ENCODE results near the gene SPOUT1.
"Not testable (repeated sequence)": the region's sequence is repeated elsewhere in the genome, so short reads cannot be mapped to it uniquely, and the experiment has no call there.

The SPOUT1 gene

GRCh38 chr9:128809831-128810230 lies 19.8 kb downstream of the SPOUT1 start:
- no peak for DNase-seq (ENCODE audit: low read depth in 3 of 3)

DNA sequence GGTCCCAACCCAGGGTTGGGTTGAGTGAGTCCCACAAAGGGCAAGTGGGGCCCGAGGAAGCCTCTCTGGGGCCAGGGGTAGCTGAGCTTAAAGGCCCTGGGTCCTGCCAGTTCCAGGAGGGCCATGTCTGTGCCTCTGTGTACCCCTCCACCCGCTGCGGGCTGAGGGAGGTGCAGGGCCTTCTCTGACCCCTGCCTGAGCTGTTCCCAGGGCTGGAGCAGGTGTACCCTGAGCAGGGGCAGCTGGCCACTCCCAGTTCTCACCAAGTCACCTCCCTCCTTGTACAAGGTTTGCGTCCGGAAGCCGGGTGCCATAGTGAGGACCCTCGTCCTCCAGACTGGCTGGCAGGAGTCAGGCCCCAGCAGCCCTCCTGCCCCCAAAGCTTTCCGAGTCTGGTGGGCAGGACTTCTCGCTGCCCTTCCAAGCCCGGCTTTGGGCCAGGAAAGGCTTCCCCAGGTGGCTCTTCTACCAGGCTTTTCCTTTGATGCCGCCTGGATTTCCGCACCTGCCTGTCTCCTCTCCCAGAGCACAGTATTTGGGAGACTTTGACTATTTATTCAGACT lies 20.5 kb downstream of the SPOUT1 start:
- DNase-seq (ENCODE audit: low read depth in 3 of 3) = no peak

- no peak for DNase-seq (ENCODE audit: low read depth in 3 of 3)
Observed at GRCh38 chr9:128808543-128808942, 21.1 kb downstream of the SPOUT1 start.

DNA sequence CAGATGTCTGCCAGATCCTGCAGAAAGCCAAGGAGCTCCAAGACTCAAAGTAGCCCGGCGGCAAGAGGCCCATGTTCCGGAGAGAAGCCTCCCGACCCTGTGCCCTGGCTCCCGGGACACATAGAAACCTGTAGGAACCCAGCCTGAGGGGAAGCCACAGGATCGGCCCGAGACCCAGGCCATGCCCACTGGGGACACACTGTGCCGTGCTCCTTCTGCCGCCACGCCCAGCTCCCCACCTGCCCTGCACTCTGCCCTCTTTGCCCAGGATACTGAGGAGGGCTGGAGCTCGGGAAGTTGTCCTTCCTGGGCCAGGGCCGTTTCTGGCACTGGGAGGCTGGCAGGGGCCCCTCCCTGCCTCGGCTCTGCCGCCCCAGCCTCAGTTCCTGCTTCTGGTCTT lies 21.8 kb downstream of the SPOUT1 start:
- DNase-seq (ENCODE audit: low read depth in 3 of 3) = no peak

- DNase-seq (ENCODE audit: low read depth in 3 of 3) = no peak
Observed at GRCh38 chr9:128805661-128806060, 23.9 kb downstream of the SPOUT1 start.

DNA sequence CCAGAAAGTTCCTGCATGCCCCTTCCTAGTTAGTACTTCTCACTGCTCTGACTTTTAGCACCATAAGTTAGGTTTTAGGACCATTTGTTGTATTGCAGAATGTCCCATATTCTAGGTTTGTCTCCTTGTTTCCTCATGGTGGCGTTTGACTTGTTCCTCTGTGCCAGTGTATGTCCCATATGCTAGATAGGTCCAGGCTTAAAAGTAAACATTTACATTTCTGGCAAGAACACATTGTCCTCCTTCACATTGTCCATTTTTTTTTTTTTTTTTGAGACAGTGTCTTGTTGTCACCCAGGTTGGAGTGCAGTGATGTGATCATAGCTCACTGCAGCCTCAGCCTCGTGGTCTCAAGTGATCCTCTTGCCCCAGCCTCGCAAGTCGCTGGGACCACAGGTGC lies 27.1 kb downstream of the SPOUT1 start:
- no peak for DNase-seq (ENCODE audit: low read depth in 3 of 3)

DNA sequence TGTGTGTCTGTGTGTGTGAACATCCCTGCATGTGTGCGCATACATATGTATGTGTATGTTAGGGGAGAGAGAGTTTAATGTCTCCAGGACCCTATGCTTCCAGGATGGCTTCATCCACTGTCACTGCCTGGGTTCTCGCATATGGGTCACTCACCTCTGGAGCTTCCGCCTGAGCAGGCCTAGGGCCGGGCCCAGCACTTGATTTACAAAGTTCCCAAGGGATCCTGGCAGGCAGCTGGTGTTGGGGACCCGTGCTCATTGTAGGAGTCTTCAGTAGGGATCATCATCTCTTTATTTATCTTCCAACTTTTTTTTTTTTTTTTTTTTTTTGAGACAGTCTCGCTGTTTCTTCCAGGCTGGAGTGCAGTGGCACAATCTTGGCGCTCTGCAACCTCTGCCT lies 29.5 kb downstream of the SPOUT1 start:
- no peak for DNase-seq (ENCODE audit: low read depth in 3 of 3)

DNA sequence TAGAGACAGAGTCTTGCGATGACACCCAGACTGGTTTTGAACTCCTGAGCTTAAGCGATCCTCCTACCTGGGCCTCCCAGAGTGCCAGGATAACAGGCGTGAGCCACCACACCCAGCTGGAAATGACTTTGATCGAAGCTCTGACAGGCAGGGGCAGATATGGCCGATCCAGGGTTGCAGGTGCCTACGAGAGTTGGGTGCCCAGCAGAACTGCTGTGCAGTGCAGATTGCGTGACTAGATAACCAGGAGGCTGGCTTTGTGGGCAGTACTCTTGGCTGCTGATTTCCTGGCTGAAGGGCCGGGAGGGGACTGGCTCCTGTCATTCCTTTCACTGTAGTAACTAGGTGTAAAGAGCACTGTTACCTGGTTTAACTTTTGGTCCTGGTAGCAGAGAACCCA lies 30.7 kb downstream of the SPOUT1 start:
- DNase-seq (ENCODE audit: low read depth in 3 of 3) = no peak

DNA sequence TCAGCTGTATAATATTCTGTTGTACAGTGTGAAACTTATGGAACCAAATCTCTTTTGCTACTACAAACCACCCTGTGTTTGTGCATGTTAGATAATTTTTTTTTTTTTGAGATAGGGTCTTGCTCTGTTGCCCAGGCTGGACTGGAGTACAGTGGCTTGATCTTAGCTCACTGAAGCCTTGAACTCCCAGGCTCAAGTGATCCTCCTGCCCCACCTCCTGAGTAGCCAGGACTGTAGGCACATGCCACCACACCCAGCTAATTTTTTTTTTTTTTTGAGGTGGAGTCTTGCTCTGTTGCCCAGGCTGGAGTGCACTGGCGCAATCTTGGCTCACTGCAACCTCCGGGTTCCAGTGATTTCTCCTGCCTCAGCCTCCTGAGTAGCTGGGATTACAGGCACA lies 34.6 kb downstream of the SPOUT1 start:
- not testable (repeated sequence) for DNase-seq (ENCODE audit: low read depth in 3 of 3)

GRCh38 chr9:128792978-128793686 lies 36.5 kb downstream of the SPOUT1 start:
- DNase-seq (ENCODE audit: low read depth in 3 of 3) = no peak

- no peak for DNase-seq (ENCODE audit: low read depth in 3 of 3)
Observed at GRCh38 chr9:128792134-128792533, 37.5 kb downstream of the SPOUT1 start.

GRCh38 chr9:128790536-128790935 lies 39.1 kb downstream of the SPOUT1 start:
- no peak for DNase-seq (ENCODE audit: low read depth in 3 of 3)

DNA sequence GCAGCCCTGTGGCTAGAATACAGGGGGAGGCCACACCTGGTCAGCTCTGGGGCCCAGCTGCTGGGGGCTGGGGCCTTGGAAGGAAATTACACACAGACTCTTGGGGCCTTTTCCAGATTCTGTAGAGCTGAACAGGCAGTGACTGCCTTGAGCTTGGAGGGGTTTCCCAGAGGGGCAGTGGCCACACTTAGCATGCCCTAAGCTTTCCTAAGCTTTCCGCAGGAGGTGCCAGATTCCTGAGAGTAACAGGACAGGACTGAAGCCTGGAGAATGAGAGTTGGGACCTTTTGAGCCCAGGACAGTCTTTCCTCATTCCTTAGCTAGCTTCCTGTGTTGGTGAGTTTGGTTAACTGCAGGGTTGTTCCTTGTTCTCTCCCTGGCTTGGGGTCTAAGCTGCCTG lies 41.1 kb downstream of the SPOUT1 start:
- DNase-seq (ENCODE audit: low read depth in 3 of 3) = no peak

DNA sequence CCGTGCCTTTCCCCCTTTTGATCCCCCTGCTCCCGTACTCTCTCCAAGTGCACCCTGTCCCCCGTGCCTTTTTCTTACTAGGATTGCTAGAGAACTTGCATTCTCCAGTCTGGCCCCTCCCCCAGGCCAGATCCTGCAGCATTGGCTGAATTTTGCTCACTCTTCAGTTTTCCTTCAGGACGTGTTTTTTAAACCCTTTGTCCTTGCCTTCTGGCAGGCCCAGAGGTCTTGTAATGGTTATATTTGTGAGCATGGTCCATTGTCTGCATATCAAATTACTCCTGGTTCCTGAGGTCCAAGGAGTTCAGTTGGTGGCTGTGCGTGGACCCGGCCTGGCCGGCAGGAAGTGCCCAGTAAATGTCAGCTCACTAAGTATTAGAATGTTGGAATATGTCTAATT lies 41.9 kb downstream of the SPOUT1 start:
- no peak for DNase-seq (ENCODE audit: low read depth in 3 of 3)

DNA sequence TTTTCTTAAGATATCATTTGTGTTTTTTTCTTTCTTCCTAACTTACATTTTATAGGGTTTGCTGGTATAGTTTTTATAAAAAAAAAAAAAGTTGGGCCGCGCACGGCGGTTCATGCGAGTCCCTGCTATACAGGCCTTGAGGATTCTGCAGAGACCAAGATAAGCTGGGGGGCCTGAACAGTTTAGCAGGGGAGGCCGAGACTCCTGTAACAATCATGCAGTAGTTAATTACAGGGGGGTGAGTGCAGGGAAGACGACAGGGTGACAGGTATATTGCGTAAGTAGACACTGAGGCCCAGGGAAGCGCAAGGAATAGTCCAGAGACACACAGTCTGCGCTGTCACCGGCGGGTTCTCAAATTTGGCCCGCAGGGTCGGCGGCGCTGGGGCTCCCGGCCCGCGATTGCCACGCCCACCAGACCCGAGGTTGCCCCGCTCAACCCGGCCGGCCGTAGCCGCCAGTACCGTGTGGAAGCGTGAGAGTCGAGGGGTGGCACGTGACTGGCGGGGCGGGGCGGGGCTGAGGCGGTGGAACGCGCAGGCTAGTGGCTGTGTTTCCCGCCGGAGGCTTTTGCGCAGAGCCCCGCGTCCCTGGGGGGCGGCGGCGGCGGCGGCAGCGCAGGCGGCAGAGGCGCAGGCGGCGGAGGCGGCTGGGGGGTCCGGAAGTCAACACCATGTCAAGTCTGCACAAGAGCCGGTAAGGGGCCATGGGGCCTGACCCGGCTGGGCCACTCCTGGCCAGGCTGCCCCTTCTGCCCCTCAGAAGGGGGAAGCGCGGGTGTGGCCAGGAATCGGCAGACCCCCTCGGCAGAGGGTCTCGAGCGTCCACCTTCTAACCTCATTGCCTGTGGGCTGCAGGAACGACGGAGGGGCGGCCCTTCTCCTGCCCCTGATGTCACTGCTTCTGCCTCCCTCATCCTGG lies 42.7 kb downstream of the SPOUT1 start, which contains the start of gene TBC1D13:
TBC1D13 (plus strand) TSS at position 573 of the 921 bp plus-strand sequence; CDS start at position 674, 101 bp downstream.
- peak; percentile 79 to 91 (median 82) for DNase-seq (ENCODE audit: low read depth in 3 of 3)

GRCh38 chr9:128785427-128785826 lies 44.2 kb downstream of the SPOUT1 start:
- no peak for DNase-seq (ENCODE audit: low read depth in 3 of 3)

- DNase-seq (ENCODE audit: low read depth in 3 of 3) = no peak
Observed at GRCh38 chr9:128782669-128783068, 46.9 kb downstream of the SPOUT1 start.

GRCh38 chr9:128781187-128782070 lies 48.2 kb downstream of the SPOUT1 start:
- DNase-seq (ENCODE audit: low read depth in 3 of 3) = no peak

- DNase-seq (ENCODE audit: low read depth in 3 of 3) = not testable (repeated sequence)
Observed at GRCh38 chr9:128780093-128780492, 49.5 kb downstream of the SPOUT1 start.

DNA sequence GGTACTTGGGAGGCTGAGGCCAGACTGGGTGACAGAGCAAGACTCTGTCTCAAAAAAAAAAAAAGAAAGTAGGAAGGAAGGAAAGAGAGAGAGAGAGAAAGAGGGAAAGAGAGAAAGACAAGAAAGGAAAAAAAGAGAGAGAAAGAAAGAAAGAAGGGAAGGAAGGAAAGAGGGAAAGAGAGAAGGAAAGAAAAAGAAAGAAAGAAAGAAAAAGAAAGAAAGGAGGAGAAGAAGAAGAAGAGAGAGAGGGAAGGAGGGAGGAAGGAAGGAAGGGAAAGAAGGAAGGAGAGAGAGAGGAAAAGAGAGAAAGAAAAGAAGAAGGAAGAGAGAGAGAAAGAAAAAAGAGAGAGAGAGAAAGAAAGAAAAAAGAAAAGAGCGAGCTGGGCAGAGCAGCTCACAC lies 54.8 kb downstream of the SPOUT1 start:
- DNase-seq (ENCODE audit: low read depth in 3 of 3) = no peak

DNA sequence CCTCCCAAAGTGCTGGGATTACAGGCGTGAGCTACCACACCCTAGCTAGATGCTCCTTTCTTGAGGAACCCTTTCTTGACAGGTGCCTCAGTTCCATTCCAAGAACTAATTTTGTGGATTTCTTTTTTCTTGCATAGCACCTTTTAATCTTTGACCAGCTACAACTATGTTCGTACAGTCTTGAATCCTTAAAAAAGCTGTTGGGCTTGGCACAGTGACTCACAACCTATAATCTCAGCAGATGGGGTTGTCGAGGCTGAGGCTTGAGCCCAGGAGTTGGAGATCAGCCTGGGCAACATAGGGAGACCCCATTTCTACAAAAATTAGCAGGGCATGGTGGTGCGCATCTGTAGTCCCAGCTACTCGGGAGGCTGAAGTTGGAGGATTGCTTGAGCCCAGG lies 56.5 kb downstream of the SPOUT1 start:
- DNase-seq (ENCODE audit: low read depth in 3 of 3) = no peak

Data from stimulated activated CD4-positive, alpha-beta T cell treated with anti-CD3 and anti-CD28 coated beads, TNF-alpha, amount 100 ng/mL, for 48 hours (primary cell).